ENCODE results near the gene DDX51. TPM values are rescaled to one million over a fixed set of nuclear protein-coding genes. Genes with fewer than 3 reads are reported as not detected.

Gene DDX51
- total RNA-seq, 1 experiment from 2014 or later = 38.1 TPM

GRCh38 chr12:132176385-132176919 lies 32.3 kb upstream of the DDX51 start:
- POLR2A ChIA-PET = interaction anchor here (1.9 kb wide), 1 partner anchor 13 kb away, joined by 8 read pairs; no protein-coding TSS in a partner anchor
- Histone ChIP-seq H3K4me1 (ENCODE audit: control insufficient read depth in 1 of 2, insufficient read depth in 2 of 2, low read length in 2 of 2) (no peaks in the 10 kb centered on the region), H3K9me2 (ENCODE audit: insufficient read depth) (no peaks in the 10 kb centered on the region), H2AFZ (ENCODE audit: low read depth, low read length, poor library complexity, severe bottlenecking) (no peak overlapping the region), H3K9me3 (ENCODE audit: control insufficient read depth in 1 of 2, insufficient read depth in 1 of 2, low read depth in 1 of 2, low read length in 2 of 2) (no peaks in the 10 kb centered on the region), H3K4me2 (ENCODE audit: low read length) (no peak overlapping the region), H3K4me3 (replicated peaks in 1 of 2; ENCODE audit: low read depth in 1 of 2, low read length in 2 of 2) (no peak overlapping the region), H3K27me3 (ENCODE audit: insufficient read depth, low read length) (no peaks in the 10 kb centered on the region), H4K20me1 (ENCODE audit: insufficient read depth) (no peaks in the 10 kb centered on the region), H3K9ac (ENCODE audit: low read length) (no peak overlapping the region), H3K36me3 (ENCODE audit: control insufficient read depth in 1 of 2, insufficient read depth in 2 of 2, low read length in 2 of 2) (no peaks in the 10 kb centered on the region), H3K27ac (ENCODE audit: low read depth, low read length) (no peak overlapping the region), H3K79me2 (ENCODE audit: insufficient read depth, low read length) (no peaks in the 10 kb centered on the region)
- BruUV-seq (replicated peaks) = no TSS peak
- CTCF ChIA-PET = no interaction called here
- intact Hi-C loops (cut with micrococcal nuclease) = no loop called here
- DNase-seq (ENCODE audit: low read depth, low spot score) = no peak
- RAD21 ChIA-PET (ENCODE audit: low non-redundant PET in 1 of 2, low total read pairs in 2 of 2, uncharacterized antibody in 2 of 2, unreplicated experiment in 2 of 2) = no interaction called here
- TF ChIP-seq SIN3A (IDR thresholded peaks at IDR 0.05; ENCODE audit: low read depth) = no peak
- no peak for TF ChIP-seq SRF (IDR thresholded peaks at IDR 0.05; ENCODE audit: low read depth)
- TF ChIP-seq CBX3 (IDR thresholded peaks at IDR 0.05; ENCODE audit: low read depth) = no peak
- no peak for TF ChIP-seq ELF1 (IDR thresholded peaks at IDR 0.05; ENCODE audit: borderline replicate concordance, low read depth)
- no peak for ATAC-seq

GRCh38 chr12:132175496-132176384 lies 31.6 kb upstream of the DDX51 start:
- Histone ChIP-seq H2AFZ (ENCODE audit: low read depth, low read length, poor library complexity, severe bottlenecking) (no peak overlapping the region), H4K20me1 (ENCODE audit: insufficient read depth) (no peaks in the 10 kb centered on the region), H3K9me3 (ENCODE audit: control insufficient read depth in 1 of 2, insufficient read depth in 1 of 2, low read depth in 1 of 2, low read length in 2 of 2) (no peaks in the 10 kb centered on the region), H3K27ac (ENCODE audit: low read depth, low read length) (no peak overlapping the region), H3K4me3 (replicated peaks in 1 of 2; ENCODE audit: low read depth in 1 of 2, low read length in 2 of 2) (no peak overlapping the region), H3K4me2 (ENCODE audit: low read length) (no peak overlapping the region), H3K27me3 (ENCODE audit: insufficient read depth, low read length) (no peaks in the 10 kb centered on the region), H3K9me2 (ENCODE audit: insufficient read depth) (no peaks in the 10 kb centered on the region), H3K9ac (ENCODE audit: low read length) (no peak overlapping the region), H3K4me1 (ENCODE audit: control insufficient read depth in 1 of 2, insufficient read depth in 2 of 2, low read length in 2 of 2) (no peaks in the 10 kb centered on the region), H3K36me3 (ENCODE audit: control insufficient read depth in 1 of 2, insufficient read depth in 2 of 2, low read length in 2 of 2) (no peaks in the 10 kb centered on the region), H3K79me2 (ENCODE audit: insufficient read depth, low read length) (no peaks in the 10 kb centered on the region)
- no TSS peak for BruUV-seq (replicated peaks)
- ChIA-PET POLR2A (interaction anchor here (1.9 kb wide), 1 partner anchor 13 kb away, joined by 8 read pairs; no protein-coding TSS in a partner anchor), RAD21 (ENCODE audit: low non-redundant PET in 1 of 2, low total read pairs in 2 of 2, uncharacterized antibody in 2 of 2, unreplicated experiment in 2 of 2) (no interaction called here), CTCF (no interaction called here)
- DNase-seq (ENCODE audit: low read depth, low spot score) (no peak), ATAC-seq (no peak)
- no peak for TF ChIP-seq TCF7L2 (IDR thresholded peaks at IDR 0.05; ENCODE audit: borderline replicate concordance, extremely low read depth, insufficient read depth, insufficient read length)
- no peak for TF ChIP-seq ZFX (IDR thresholded peaks at IDR 0.05)
- TF ChIP-seq CTCF (IDR thresholded peaks at IDR 0.05 in 2 of 3, conservative IDR thresholded peaks at IDR 0.05 in 1 of 3; ENCODE audit: borderline replicate concordance in 1 of 3, insufficient read depth in 1 of 3, low read depth in 2 of 3, low read length in 2 of 3) = no peak
- TF ChIP-seq FOSL1 (IDR thresholded peaks at IDR 0.05; ENCODE audit: low read depth) = no peak
- TF ChIP-seq SRF (IDR thresholded peaks at IDR 0.05; ENCODE audit: low read depth) = no peak
- no peak for TF ChIP-seq EGR1 (IDR thresholded peaks at IDR 0.05; ENCODE audit: low read depth)
- TF ChIP-seq ELF1 (IDR thresholded peaks at IDR 0.05; ENCODE audit: borderline replicate concordance, low read depth) = no peak
- TF ChIP-seq ZNF274 (IDR thresholded peaks at IDR 0.05; ENCODE audit: low read depth, low read length) = no peak
- intact Hi-C loops (cut with micrococcal nuclease) = no loop called here

Data from HCT116 (cell line).